Liver (tissue), 3 donors: ENCODE results near the gene HPN.

Source experiments
- ATF3 ChIP-seq: IDR thresholded peaks from 2 replicates; pipeline ENCODE4 v1.6.1; 2016; ENCODE audit warnings: antibody characterized with exemption
- CTCF ChIP-seq: fragments of 150-350 bp; IDR thresholded peaks from 2 replicates; pipeline ENCODE4 v1.5.1; 2017; ENCODE audit warnings: improper control_type of control experiment, low read depth, low read length; ENCODE audit not compliant: missing input control
- FOXA1 ChIP-seq: IDR thresholded peaks from 2 replicates; pipeline ENCODE4 v1.6.1; 2016; ENCODE audit warnings: antibody characterized with exemption
- GABPA ChIP-seq, 2 donors: IDR thresholded peaks in 1 of 2; conservative IDR thresholded peaks in 1 of 2; 2 replicates each; pipeline ENCODE4 v1.6.1; 2016; ENCODE audit warnings: antibody characterized with exemption in 2 of 2, mild to moderate bottlenecking in 1 of 2, moderate library complexity in 1 of 2
- JUND ChIP-seq, 2 donors: IDR thresholded peaks; 2 replicates each; pipeline ENCODE4 v1.6.1; 2016; ENCODE audit warnings: antibody characterized with exemption in 2 of 2
- MAX ChIP-seq: IDR thresholded peaks from 2 replicates; pipeline ENCODE4 v1.6.1; 2016; ENCODE audit warnings: antibody characterized with exemption
- RAD21 ChIP-seq, 2 donors: IDR thresholded peaks; 2 replicates each; pipeline ENCODE4 v1.6.1; 2016; ENCODE audit warnings: antibody characterized with exemption in 2 of 2, mild to moderate bottlenecking in 2 of 2
- RXRA ChIP-seq, 2 donors: IDR thresholded peaks; 2 replicates each; pipeline ENCODE4 v1.6.1; 2017 to 2018; ENCODE audit warnings: antibody characterized with exemption in 2 of 2, mild to moderate bottlenecking in 1 of 2
- SP1 ChIP-seq: IDR thresholded peaks from 2 replicates; pipeline ENCODE4 v1.6.1; 2018; ENCODE audit warnings: antibody characterized with exemption, mild to moderate bottlenecking
- TAF1 ChIP-seq: conservative IDR thresholded peaks from 2 replicates; pipeline ENCODE4 v1.6.1; 2016; ENCODE audit warnings: antibody characterized with exemption, mild to moderate bottlenecking
- YY1 ChIP-seq: IDR thresholded peaks from 2 replicates; pipeline ENCODE4 v1.6.1; 2016; ENCODE audit warnings: antibody characterized with exemption, mild to moderate bottlenecking
- donor health status: healthy.
- donor health status: healthy.

- no peak for TF ChIP-seq CTCF
- TF ChIP-seq MAX: no peak
- no peak for TF ChIP-seq YY1
- TF ChIP-seq RAD21 (IDR thresholded peaks at IDR 0.05): no peak
- TF ChIP-seq GABPA (IDR thresholded peaks at IDR 0.05 in 1 of 2, conservative IDR thresholded peaks at IDR 0.05 in 1 of 2): no peak
- TF ChIP-seq SP1: no peak
- no peak for TF ChIP-seq JUND (IDR thresholded peaks at IDR 0.05)
- no peak for TF ChIP-seq TAF1
- TF ChIP-seq ATF3: no peak
- TF ChIP-seq FOXA1: no peak
- no peak for TF ChIP-seq RXRA (IDR thresholded peaks at IDR 0.05)
Measured at GRCh38 chr19:35093430-35093829, 51.9 kb downstream of the HPN start.
